K562 (cell line): Measurements from ENCODE around the gene MON2. TPM values are rescaled to one million over a fixed set of nuclear protein-coding genes. Genes with fewer than 3 reads are reported as not detected.

ENCODE experiments used
- CHCHD3 ChIP-seq: fragments of 250-450 bp; sonication (Bioruptor Pico); IDR thresholded peaks from 2 replicates; pipeline ENCODE4 v2.1.2; 2022; ENCODE audit warnings: mild to moderate bottlenecking
- E2F3 ChIP-seq: fragments of 250-450 bp; sonication (Bioruptor Pico); IDR thresholded peaks from 2 replicates; pipeline ENCODE4 v1.4.0; 2020; ENCODE audit warnings: mild to moderate bottlenecking
- GABPB1 ChIP-seq: sonication (generic); formaldehyde crosslinking; IDR thresholded peaks from 2 replicates; pipeline ENCODE4 v1.8.0; 2022; ENCODE audit warnings: mild to moderate bottlenecking, missing genetic modification reagents
- HMGN3 ChIP-seq: IDR thresholded peaks from 2 replicates; pipeline ENCODE4 v1.6.1; 2011; ENCODE audit warnings: borderline replicate concordance, low read depth, mild to moderate bottlenecking, mixed read lengths, low read length; ENCODE audit not compliant: insufficient read length; ENCODE audit errors: extremely low read depth
- MAZ ChIP-seq, 2 experiments: fragments of 450-650 bp in 1 of 2; sonication (generic) in 1 of 2; formaldehyde crosslinking; IDR thresholded peaks in 1 of 2; conservative IDR thresholded peaks in 1 of 2; 2 replicates each; pipeline versions ENCODE4 v1.4.0 to v1.5.0; 2020; ENCODE audit warnings: mild to moderate bottlenecking in 1 of 2, missing genetic modification reagents in 1 of 2
- NR2C2 ChIP-seq, 2 experiments: fragments of 200-800 bp in 1 of 2; sonication (Bioruptor generic) in 1 of 2; sonication (generic) in 1 of 2; formaldehyde crosslinking in 1 of 2; IDR thresholded peaks; 2 replicates each; pipeline versions ENCODE4 v1.6.1 to v1.8.0; 2016 to 2022; ENCODE audit warnings: mild to moderate bottlenecking in 1 of 2, missing compliant biosample characterization in 1 of 2, missing genetic modification characterization in 1 of 2, missing genetic modification reagents in 1 of 2
- POLR2A ChIP-seq: fragments of 450-650 bp; conservative IDR thresholded peaks from 2 replicates; pipeline ENCODE4 v1.6.1; 2016
- PRDM10 ChIP-seq: fragments of 450-650 bp; IDR thresholded peaks from 2 replicates; pipeline ENCODE4 v1.6.1; 2018; ENCODE audit not compliant: partially characterized antibody
- RCOR1 ChIP-seq, 2 experiments: IDR thresholded peaks; 2 replicates each; pipeline ENCODE4 v1.6.1; 2012; ENCODE audit warnings: low read depth in 2 of 2, low read length in 2 of 2, borderline replicate concordance in 1 of 2, improper control_type of control experiment in 1 of 2
- SMAD2 ChIP-seq: fragments of 150-350 bp; IDR thresholded peaks from 2 replicates; pipeline ENCODE4 v1.6.1; 2014; ENCODE audit warnings: low read depth, mild to moderate bottlenecking, low read length
- SRSF3 ChIP-seq: fragments of 200-400 bp; formaldehyde crosslinking; IDR thresholded peaks from 2 replicates; pipeline ENCODE4 v1.6.1; 2016; ENCODE audit warnings: mild to moderate bottlenecking, low read length, moderate library complexity; ENCODE audit not compliant: insufficient read depth
- TOE1 ChIP-seq, 2 experiments: fragments of 450-650 bp in 1 of 2; sonication (generic) in 1 of 2; formaldehyde crosslinking in 1 of 2; IDR thresholded peaks; 2 replicates each; pipeline versions ENCODE4 v1.7.1 to v1.8.0; 2016 to 2022; ENCODE audit warnings: borderline replicate concordance in 2 of 2, mild to moderate bottlenecking in 2 of 2, antibody characterized with exemption in 1 of 2, inconsistent platforms in 1 of 2, low read depth in 1 of 2, missing genetic modification reagents in 1 of 2, moderate library complexity in 1 of 2
- ZBTB1 ChIP-seq: sonication (generic); formaldehyde crosslinking; IDR thresholded peaks from 2 replicates; pipeline ENCODE4 v1.8.1; 2023; ENCODE audit warnings: missing genetic modification reagents, low read depth, mild to moderate bottlenecking, borderline replicate concordance
- ZFX ChIP-seq: sonication (generic); formaldehyde crosslinking; IDR thresholded peaks from 2 replicates; pipeline ENCODE4 v1.8.0; 2022; ENCODE audit warnings: mild to moderate bottlenecking, missing genetic modification reagents, moderate library complexity
- ZNF609 ChIP-seq: sonication (generic); formaldehyde crosslinking; IDR thresholded peaks from 2 replicates; pipeline ENCODE4 v1.8.1; 2023; ENCODE audit warnings: missing genetic modification reagents, mild to moderate bottlenecking, borderline replicate concordance
- polyA plus RNA-seq, 8 experiments: library from polyadenylated mRNA; depleted of rRNA in 4 of 8; stranded (reverse) in 5 of 8; unstranded in 3 of 8; fragments of >200 nt; fragmentation: Nextera tagmentation in 2 of 8; fragmentation: Illumina TruSeq in 1 of 8; extraction: Ambion mirVana in 2 of 8; extraction: Trizol in 1 of 8; gene quantifications; 2 replicates each; pipeline versions ENCODE4 v1.2.1 to v1.2.3, GENCODE V29; 2011 to 2014; ENCODE audit warnings: inconsistent platforms in 1 of 8, missing spikeins in 1 of 8
- total RNA-seq, 7 experiments: library from RNA; depleted of rRNA in 6 of 7; stranded (reverse); fragments of >200 nt in 6 of 7; fragmentation: Illumina TruSeq in 2 of 7; extraction: Trizol in 2 of 7; gene quantifications; 2 replicates each; pipeline versions ENCODE4 v1.2.1 to v1.2.3, GENCODE V29; 2011 to 2021; ENCODE audit warnings: low replicate concordance in 1 of 7

Gene MON2
- total and polyA plus RNA-seq, 9 of the 15 experiments (the other 6 are each of a cell fraction or from before 2014, with no cell fraction given): 3.6 to 31.6 (median 16.8) TPM

GRCh38 chr12:62603061-62603810 is 136.6 kb downstream of the MON2 start (continued):
- TF ChIP-seq E2F3 (CRISPR knock-in tag) (peak; percentile 92), PRDM10 (peak; percentile 8), SRSF3 (no peak), SMAD2 (no peak), GABPB1 (CRISPR knock-in tag) (peak; percentile 74; the same call in 1 of the 2 replicates), NR2C2 (CRISPR knock-in tag; IDR thresholded peaks at IDR 0.05) (0 out of 2 replicates have a peak, but pooled peaks have one; percentile 21), NR2C2 (tag; IDR thresholded peaks at IDR 0.05) (no peak; the same call in 1 of the 2 replicates), MAZ (CRISPR knock-in tag; conservative IDR thresholded peaks at IDR 0.05 in 1 of 2, IDR thresholded peaks at IDR 0.05 in 1 of 2) (peak; percentile 83 to 99), ZFX (peak; percentile 75), TOE1 (IDR thresholded peaks at IDR 0.05; ENCODE audit: borderline replicate concordance) (no peak), TOE1 (CRISPR knock-in tag; IDR thresholded peaks at IDR 0.05; ENCODE audit: borderline replicate concordance, low read depth) (peak; percentile 74; the same call in 1 of the 2 replicates), ZNF609 (CRISPR knock-in tag) (peak; percentile 74; the same call in 1 of the 2 replicates), POLR2A (peak; percentile 83), ZBTB1 (CRISPR knock-in tag) (no peak; the same call in 1 of the 2 replicates), CHCHD3 (CRISPR knock-in tag) (no peak), HMGN3 (peak; percentile 58), RCOR1 (IDR thresholded peaks at IDR 0.05; ENCODE audit: borderline replicate concordance in 1 of 2, low read depth in 2 of 2, low read length in 2 of 2) (peak in 1 of 2 experiments; percentile 38; a peak in 3 of 4 replicates)
